Neural progenitor cell (in vitro differentiated cells): ENCODE results near the gene AMOTL2. TPM values are rescaled to one million over a fixed set of nuclear protein-coding genes. Genes with fewer than 3 reads are reported as not detected.
A peak's percentile ranks its signal among the peaks of the same experiment; 100 is the strongest.

Source experiments
- DNase-seq: peaks from one replicate; pipeline ENCODE4 v3.0.0-alpha.2; 2016; ENCODE audit warnings: low spot score
- H2AFZ ChIP-seq: fragments of 200-600 bp; sonication (generic); replicated peaks from 2 replicates; pipeline ENCODE4 v1.6.1; 2016; ENCODE audit warnings: antibody characterized with exemption
- H3F3A ChIP-seq: fragments of 200-600 bp; sonication (generic); 2 replicates; pipeline ENCODE4 v1.6.1; 2016; ENCODE audit warnings: antibody characterized with exemption, low read depth
- H3K27ac ChIP-seq: fragments of 200-600 bp; sonication (generic); 2 replicates; pipeline ENCODE4 v1.5.1; 2016; ENCODE audit warnings: mild to moderate bottlenecking
- H3K27me3 ChIP-seq: fragments of 200-600 bp; sonication (generic); 2 replicates; pipeline ENCODE4 v1.6.1; 2016; ENCODE audit warnings: mild to moderate bottlenecking, moderate library complexity
- H3K36me3 ChIP-seq: fragments of 200-600 bp; sonication (generic); 2 replicates; pipeline ENCODE4 v1.5.1; 2016
- H3K4me1 ChIP-seq: fragments of 200-600 bp; sonication (generic); 2 replicates; pipeline ENCODE4 v1.6.1; 2016; ENCODE audit warnings: mixed run types
- H3K4me2 ChIP-seq: fragments of 200-600 bp; sonication (generic); 2 replicates; pipeline ENCODE4 v1.6.1; 2016
- H3K4me3 ChIP-seq: fragments of 200-600 bp; sonication (generic); 2 replicates; pipeline ENCODE4 v1.5.1; 2016
- H3K79me2 ChIP-seq: fragments of 200-600 bp; sonication (generic); 2 replicates; pipeline ENCODE4 v1.6.1; 2016; ENCODE audit warnings: low read depth
- H3K9ac ChIP-seq: fragments of 200-600 bp; sonication (generic); 2 replicates; pipeline ENCODE4 v1.6.1; 2016
- H3K9me3 ChIP-seq: fragments of 200-600 bp; sonication (generic); 2 replicates; pipeline ENCODE4 v1.5.1; 2016; ENCODE audit warnings: low read depth
- H4K20me1 ChIP-seq: fragments of 200-600 bp; sonication (generic); 2 replicates; pipeline ENCODE4 v1.6.1; 2016; ENCODE audit warnings: low read depth
- H3K27ac Mint-ChIP-seq: 3 replicates; pipeline ENCODE4 v1.8.0; 2021; ENCODE audit warnings: mixed read lengths
- H3K27me3 Mint-ChIP-seq: 2 replicates; pipeline ENCODE4 v1.8.0; 2022; ENCODE audit warnings: low read depth, mild to moderate bottlenecking, inconsistent platforms, moderate library complexity, mixed read lengths; ENCODE audit not compliant: insufficient read depth
- H3K36me3 Mint-ChIP-seq: 3 replicates; pipeline ENCODE4 v1.8.0; 2021; ENCODE audit warnings: mixed read lengths
- H3K4me1 Mint-ChIP-seq: 3 replicates; pipeline ENCODE4 v1.8.0; 2021; ENCODE audit warnings: mixed read lengths
- H3K4me3 Mint-ChIP-seq: 3 replicates; pipeline ENCODE4 v1.8.0; 2021; ENCODE audit warnings: mild to moderate bottlenecking, moderate library complexity, mixed read lengths
- H3K9me3 Mint-ChIP-seq: 3 replicates; pipeline ENCODE4 v1.8.0; 2020; ENCODE audit warnings: mixed read lengths
- EZH2 ChIP-seq: fragments of 200-600 bp; sonication (generic); IDR thresholded peaks from 2 replicates; pipeline ENCODE4 v1.6.1; 2017; ENCODE audit warnings: antibody characterized with exemption, mild to moderate bottlenecking, moderate library complexity
- EZH2phosphoT487 ChIP-seq: fragments of 200-600 bp; sonication (generic); IDR thresholded peaks from 2 replicates; pipeline ENCODE4 v1.6.1; 2017; ENCODE audit warnings: antibody characterized with exemption
- total RNA-seq: library from RNA; depleted of rRNA; stranded (reverse); fragments of >200 nt; gene quantifications from 2 replicates; pipeline ENCODE4 v1.2.3, GENCODE V29; 2015; ENCODE audit warnings: low replicate concordance
- TF ChIP-seq, protein P1 (sequence below): fragments of 200-600 bp; sonication (generic); IDR thresholded peaks from 2 replicates; pipeline ENCODE4 v1.5.1; 2017; ENCODE audit warnings: antibody characterized with exemption, mild to moderate bottlenecking

Gene AMOTL2
- total RNA-seq, 1 donor from 2014 or later, result 62.9 TPM

DNA sequence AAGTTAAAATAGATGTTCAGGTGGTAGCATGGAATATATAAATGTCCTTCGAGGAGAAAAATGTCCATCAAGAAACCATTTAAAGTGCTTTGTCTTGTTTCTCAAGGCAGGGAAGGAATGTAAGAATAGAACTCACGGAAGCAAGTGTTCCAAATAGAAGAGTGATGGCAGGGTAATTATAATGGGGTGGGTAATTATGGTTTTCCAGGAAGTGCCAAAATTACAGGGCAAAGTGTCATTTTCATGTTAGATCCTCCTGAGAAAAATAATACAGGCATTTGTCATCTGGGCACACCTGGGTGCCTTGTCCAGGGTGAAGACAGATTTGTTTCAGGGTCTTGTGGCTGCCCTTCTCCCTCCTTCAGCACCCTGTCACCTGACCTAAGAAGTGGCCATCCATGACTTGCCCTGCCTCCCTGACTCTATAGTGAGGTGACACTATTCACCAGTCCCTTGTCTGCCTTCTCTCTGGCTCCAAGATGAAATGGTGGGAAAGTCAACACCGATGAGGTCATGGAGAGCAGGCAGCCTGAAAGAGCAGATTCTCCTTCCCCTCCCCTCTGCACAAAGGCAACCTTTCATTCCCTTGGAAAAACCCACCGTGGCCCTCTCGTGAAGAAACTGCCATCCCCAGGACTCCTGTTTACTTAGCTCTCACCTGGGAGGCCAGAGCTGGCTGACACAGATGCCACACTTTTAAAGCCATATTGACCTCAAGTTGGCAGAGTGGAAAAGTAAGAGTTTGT is 45.1 kb upstream of the AMOTL2 start:
- Mint-ChIP-seq H3K36me3 (no peaks in the 10 kb centered on the region), H3K4me3 (no peak overlapping the region), H3K9me3 (peaks cover under 1% of the 10 kb centered on the region), H3K27me3 (peaks cover 4% of the 10 kb centered on the region), H3K4me1 (peaks cover 9% of the 10 kb centered on the region), H3K27ac (no peak overlapping the region)
- peak overlapping the region; percentile 3 for H3K4me2 ChIP-seq
- no peaks in the 10 kb centered on the region for H3K79me2 ChIP-seq
- H3F3A ChIP-seq, result no peaks in the 10 kb centered on the region
- H3K9ac ChIP-seq, result no peak overlapping the region
- peaks cover 6% of the 10 kb centered on the region for H3K27me3 ChIP-seq
- no peak for TF ChIP-seq EZH2
- TF ChIP-seq EZH2phosphoT487, result no peak
- TF ChIP-seq, protein P1, sequence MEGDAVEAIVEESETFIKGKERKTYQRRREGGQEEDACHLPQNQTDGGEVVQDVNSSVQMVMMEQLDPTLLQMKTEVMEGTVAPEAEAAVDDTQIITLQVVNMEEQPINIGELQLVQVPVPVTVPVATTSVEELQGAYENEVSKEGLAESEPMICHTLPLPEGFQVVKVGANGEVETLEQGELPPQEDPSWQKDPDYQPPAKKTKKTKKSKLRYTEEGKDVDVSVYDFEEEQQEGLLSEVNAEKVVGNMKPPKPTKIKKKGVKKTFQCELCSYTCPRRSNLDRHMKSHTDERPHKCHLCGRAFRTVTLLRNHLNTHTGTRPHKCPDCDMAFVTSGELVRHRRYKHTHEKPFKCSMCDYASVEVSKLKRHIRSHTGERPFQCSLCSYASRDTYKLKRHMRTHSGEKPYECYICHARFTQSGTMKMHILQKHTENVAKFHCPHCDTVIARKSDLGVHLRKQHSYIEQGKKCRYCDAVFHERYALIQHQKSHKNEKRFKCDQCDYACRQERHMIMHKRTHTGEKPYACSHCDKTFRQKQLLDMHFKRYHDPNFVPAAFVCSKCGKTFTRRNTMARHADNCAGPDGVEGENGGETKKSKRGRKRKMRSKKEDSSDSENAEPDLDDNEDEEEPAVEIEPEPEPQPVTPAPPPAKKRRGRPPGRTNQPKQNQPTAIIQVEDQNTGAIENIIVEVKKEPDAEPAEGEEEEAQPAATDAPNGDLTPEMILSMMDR, result no peak
- peak overlapping the region; percentile 52 for H2AFZ ChIP-seq
- peaks cover 5% of the 10 kb centered on the region for H3K4me1 ChIP-seq
- no peak overlapping the region for H3K27ac ChIP-seq
- H3K36me3 ChIP-seq, result no peaks in the 10 kb centered on the region
- DNase-seq, result no peak
- H3K4me3 ChIP-seq, result no peak overlapping the region
- H3K9me3 ChIP-seq, result no peaks in the 10 kb centered on the region
- H4K20me1 ChIP-seq, result no peaks in the 10 kb centered on the region

DNA sequence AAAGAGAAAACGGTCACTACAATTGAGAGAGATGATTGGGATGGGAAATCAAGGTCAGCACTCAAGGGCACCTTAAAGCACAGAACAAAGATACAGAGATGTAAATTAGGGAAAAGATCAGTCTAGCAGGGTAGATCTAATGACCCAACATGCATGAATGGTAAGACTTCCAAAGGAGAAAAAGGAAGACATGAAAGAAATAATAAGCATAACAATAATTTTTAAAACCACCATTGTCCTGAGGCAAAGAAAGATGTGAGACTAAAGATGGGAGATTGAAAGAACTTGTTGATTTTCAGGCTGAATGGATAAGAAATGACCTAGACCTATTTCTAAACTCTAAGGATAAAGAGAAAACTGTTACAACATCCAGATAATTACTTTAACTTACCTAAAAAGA is 34.8 kb upstream of the AMOTL2 start:
- DNase-seq, result no peak
- peaks cover 21% of the 10 kb centered on the region for H3K4me1 ChIP-seq
- Mint-ChIP-seq H3K4me3 (no peak overlapping the region), H3K4me1 (peaks cover 32% of the 10 kb centered on the region), H3K27me3 (peaks cover 16% of the 10 kb centered on the region), H3K9me3 (no peaks in the 10 kb centered on the region), H3K36me3 (no peaks in the 10 kb centered on the region), H3K27ac (no peak overlapping the region)
- no peaks in the 10 kb centered on the region for H3K79me2 ChIP-seq
- no peak overlapping the region for H3K9ac ChIP-seq
- no peak overlapping the region for H3K27ac ChIP-seq
- H3K4me2 ChIP-seq, result no peak overlapping the region
- H3K9me3 ChIP-seq, result no peaks in the 10 kb centered on the region
- peaks cover 83% of the 10 kb centered on the region for H3K27me3 ChIP-seq
- H2AFZ ChIP-seq, result no peak overlapping the region
- H3K4me3 ChIP-seq, result no peak overlapping the region
- no peaks in the 10 kb centered on the region for H4K20me1 ChIP-seq
- peaks cover 42% of the 10 kb centered on the region for H3F3A ChIP-seq
- H3K36me3 ChIP-seq, result no peaks in the 10 kb centered on the region
- TF ChIP-seq EZH2phosphoT487, result no peak
- TF ChIP-seq EZH2, result no peak
- TF ChIP-seq, protein P1, result no peak

DNA sequence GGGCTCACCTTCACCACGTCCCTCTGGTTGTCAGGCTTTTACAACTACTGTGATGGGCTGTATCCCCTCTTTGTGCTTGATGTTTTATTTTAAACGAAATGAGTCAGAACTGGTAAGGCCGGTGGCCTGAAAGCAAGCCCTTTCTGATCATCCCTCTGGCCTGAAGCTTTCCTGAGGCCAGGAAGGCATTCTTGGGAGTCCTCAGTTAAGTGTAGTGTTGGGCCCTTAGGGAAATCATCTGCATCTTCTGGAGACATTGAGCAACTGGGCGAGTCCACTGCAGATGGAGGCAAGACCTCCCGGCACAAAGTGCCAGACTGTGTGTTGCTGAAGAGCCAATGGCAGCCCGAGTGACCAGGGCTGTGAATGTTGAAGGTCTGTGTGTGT is 33.0 kb upstream of the AMOTL2 start:
- Histone ChIP-seq H3K9me3 (no peaks in the 10 kb centered on the region), H4K20me1 (no peaks in the 10 kb centered on the region), H3K27ac (no peak overlapping the region), H3K27me3 (peaks cover 93% of the 10 kb centered on the region), H3K36me3 (no peaks in the 10 kb centered on the region), H3K79me2 (no peaks in the 10 kb centered on the region), H3K4me1 (peaks cover 21% of the 10 kb centered on the region), H3K4me3 (peak overlapping the region; percentile 47), H2AFZ (peak overlapping the region; percentile 75), H3K4me2 (peak overlapping the region; percentile 80), H3K9ac (no peak overlapping the region), H3F3A (peaks cover 39% of the 10 kb centered on the region)
- no peak for DNase-seq
- TF ChIP-seq EZH2phosphoT487, result no peak
- TF ChIP-seq EZH2, result no peak
- TF ChIP-seq, protein P1, result no peak
- H3K4me3 Mint-ChIP-seq, result peak overlapping the region; percentile 69
- H3K4me1 Mint-ChIP-seq, result peaks cover 32% of the 10 kb centered on the region
- peaks cover 14% of the 10 kb centered on the region for H3K9me3 Mint-ChIP-seq
- H3K27me3 Mint-ChIP-seq, result peaks cover 19% of the 10 kb centered on the region
- peak overlapping the region; percentile 61 for H3K27ac Mint-ChIP-seq
- peaks cover 2% of the 10 kb centered on the region for H3K36me3 Mint-ChIP-seq
